ENCODE measurements around the gene SMIM22. TPM values are rescaled to one million over a fixed set of nuclear protein-coding genes. Genes with fewer than 3 reads are reported as not detected.

SMIM22 gene
- total RNA-seq, 4 donors from 2014 or later = not detected

GRCh38 chr16:4811773-4812172, 16.6 kb downstream of the SMIM22 start:
- ATAC-seq (no peak), DNase-seq (no peak)
- peaks cover 19% of the 10 kb centered on the region in 2 donors for H3K4me1 ChIP-seq
- no peaks in the 10 kb centered on the region for H3K9me3 ChIP-seq
- no peaks in the 10 kb centered on the region for H3K27me3 ChIP-seq
- peak overlapping the region in 1 of 4 donors; percentile 20 for H3K27ac ChIP-seq
- H3K36me3 ChIP-seq = peaks cover 0 to 76% of the 10 kb centered on the region in 2 donors
- intact Hi-C loops (cut with DNase I; ENCODE audit: low total_unique reads) (no loop called here), in situ Hi-C loops (cut with MboI; ENCODE audit: low sequenced_read_pairs in 4 of 4) (no loop called here)
- TF ChIP-seq, protein P1, sequence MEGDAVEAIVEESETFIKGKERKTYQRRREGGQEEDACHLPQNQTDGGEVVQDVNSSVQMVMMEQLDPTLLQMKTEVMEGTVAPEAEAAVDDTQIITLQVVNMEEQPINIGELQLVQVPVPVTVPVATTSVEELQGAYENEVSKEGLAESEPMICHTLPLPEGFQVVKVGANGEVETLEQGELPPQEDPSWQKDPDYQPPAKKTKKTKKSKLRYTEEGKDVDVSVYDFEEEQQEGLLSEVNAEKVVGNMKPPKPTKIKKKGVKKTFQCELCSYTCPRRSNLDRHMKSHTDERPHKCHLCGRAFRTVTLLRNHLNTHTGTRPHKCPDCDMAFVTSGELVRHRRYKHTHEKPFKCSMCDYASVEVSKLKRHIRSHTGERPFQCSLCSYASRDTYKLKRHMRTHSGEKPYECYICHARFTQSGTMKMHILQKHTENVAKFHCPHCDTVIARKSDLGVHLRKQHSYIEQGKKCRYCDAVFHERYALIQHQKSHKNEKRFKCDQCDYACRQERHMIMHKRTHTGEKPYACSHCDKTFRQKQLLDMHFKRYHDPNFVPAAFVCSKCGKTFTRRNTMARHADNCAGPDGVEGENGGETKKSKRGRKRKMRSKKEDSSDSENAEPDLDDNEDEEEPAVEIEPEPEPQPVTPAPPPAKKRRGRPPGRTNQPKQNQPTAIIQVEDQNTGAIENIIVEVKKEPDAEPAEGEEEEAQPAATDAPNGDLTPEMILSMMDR (IDR thresholded peaks at IDR 0.05 in 4 of 5, conservative IDR thresholded peaks at IDR 0.05 in 1 of 5) = no peak
- no peak for TF ChIP-seq POLR2A (IDR thresholded peaks at IDR 0.05)
- H3K4me3 ChIP-seq = no peak overlapping the region

DNA sequence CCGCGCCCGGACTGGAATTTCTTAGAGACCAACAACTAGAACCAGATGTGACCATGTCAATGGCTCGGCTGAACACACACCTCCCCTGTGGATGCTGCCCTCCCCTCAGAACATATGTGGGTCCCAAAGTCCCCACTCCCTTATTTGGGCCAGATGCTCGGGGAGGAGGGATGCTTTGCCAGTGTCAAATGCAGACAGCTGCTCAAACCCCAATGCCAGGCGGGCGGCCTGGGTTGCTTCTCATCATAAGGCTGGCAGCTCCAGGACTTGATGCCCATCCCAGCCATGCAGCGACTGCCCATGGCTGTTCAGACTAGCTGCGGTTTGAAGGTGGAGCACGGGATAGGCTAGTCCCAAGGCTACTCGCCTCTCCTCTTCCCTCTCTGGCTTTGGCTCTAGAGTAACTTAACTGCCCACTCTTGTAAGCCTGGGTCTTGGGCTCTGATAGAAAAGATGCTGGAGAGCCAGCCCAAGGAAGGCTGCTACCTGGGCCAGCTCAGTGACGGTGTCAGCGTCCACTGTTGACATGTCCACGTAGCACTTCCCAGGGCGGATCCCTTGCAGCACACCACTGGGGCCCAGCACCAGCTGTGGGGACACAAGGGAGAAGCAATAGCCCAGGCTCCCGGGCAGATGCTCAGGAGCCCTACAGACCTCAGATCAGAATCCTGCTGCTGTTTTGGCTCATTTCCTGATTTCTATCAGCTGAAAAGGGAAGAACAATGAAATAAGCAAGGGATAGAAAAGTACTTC, 18.3 kb downstream of the SMIM22 start:
- no peak overlapping the region for H3K4me3 ChIP-seq
- no peak for ATAC-seq

DNA sequence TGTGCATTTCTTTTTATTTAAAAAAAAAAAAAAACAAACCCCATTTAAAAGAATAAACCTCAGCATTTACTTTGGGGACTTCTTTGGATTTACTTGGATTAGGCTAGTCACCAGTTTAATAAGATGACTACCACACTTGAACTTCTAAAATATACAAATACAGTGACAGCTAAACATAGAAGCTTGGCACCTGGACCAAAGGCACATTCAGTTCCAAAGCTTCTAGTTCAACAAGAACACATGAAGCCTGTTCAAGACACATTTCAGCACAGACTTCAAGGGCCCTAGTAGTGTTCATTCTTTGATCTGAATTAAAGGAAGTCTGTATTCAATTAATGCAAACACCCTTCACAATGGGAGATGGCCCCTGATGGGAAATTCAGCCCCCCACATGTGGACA, 18.9 kb downstream of the SMIM22 start:
- peaks cover 0 to 79% of the 10 kb centered on the region in 2 donors for H3K36me3 ChIP-seq
- H3K4me1 ChIP-seq = peaks cover 19% of the 10 kb centered on the region in 2 donors
- TF ChIP-seq, protein P1 (IDR thresholded peaks at IDR 0.05 in 4 of 5, conservative IDR thresholded peaks at IDR 0.05 in 1 of 5) = no peak
- TF ChIP-seq POLR2A (IDR thresholded peaks at IDR 0.05) = no peak
- no peaks in the 10 kb centered on the region for H3K27me3 ChIP-seq
- H3K27ac ChIP-seq = peak overlapping the region; percentile 88 to 92 (median 90)
- ATAC-seq (peak; percentile 97 to 98), DNase-seq (peak; percentile 62 to 79)
- intact Hi-C loops (cut with DNase I; ENCODE audit: low total_unique reads) = no loop called here
- H3K4me3 ChIP-seq = no peak overlapping the region
- no peaks in the 10 kb centered on the region for H3K9me3 ChIP-seq
- in situ Hi-C loops (cut with MboI; ENCODE audit: low sequenced_read_pairs in 4 of 4) = no loop called here

More for the DNA sequence above, 18.3 kb downstream of the SMIM22 start:
- Histone ChIP-seq H3K27me3 (no peaks in the 10 kb centered on the region), H3K36me3 (peaks cover 0 to 81% of the 10 kb centered on the region in 2 donors), H3K9me3 (no peaks in the 10 kb centered on the region), H3K27ac (peak overlapping the region; percentile 88 to 92 (median 90)), H3K4me1 (peaks cover 19% of the 10 kb centered on the region in 2 donors)
- in situ Hi-C loops (cut with MboI; ENCODE audit: low sequenced_read_pairs in 4 of 4) = no loop called here
- TF ChIP-seq, protein P1 (IDR thresholded peaks at IDR 0.05 in 4 of 5, conservative IDR thresholded peaks at IDR 0.05 in 1 of 5) = no peak
- no peak for TF ChIP-seq POLR2A (IDR thresholded peaks at IDR 0.05)
- intact Hi-C loops (cut with DNase I; ENCODE audit: low total_unique reads) = no loop called here
- DNase-seq = no peak

DNA sequence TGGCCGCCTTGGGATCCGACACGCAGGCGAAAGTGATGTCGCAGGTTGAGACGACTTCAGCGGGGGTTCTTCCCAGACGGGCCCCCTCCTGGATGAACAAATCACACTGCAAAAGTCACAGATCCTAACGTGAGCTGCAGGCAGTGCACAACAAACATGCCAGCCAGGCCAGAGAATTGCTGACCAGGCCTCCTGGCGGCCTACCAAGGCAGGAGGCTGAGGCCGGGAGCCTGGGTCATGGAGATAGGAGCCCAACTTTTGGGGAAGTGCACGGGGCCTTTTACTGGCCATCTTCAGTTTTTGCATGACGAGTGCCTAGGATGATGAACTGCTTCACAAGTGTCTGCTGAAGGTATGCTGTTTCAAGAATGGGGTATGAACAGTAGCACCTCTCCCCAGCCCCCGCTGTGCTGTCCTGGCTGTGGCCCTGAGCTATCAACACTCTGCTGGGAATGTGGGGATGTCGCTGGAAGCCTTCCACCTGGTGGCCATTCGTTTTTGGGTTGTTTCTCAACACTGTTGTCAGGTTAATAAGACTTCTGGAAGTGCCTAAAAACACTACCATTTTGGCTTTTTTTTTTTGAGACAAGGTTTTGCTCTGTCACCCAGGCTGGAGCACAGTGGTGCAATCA, 19.5 kb downstream of the SMIM22 start:
- H3K4me3 ChIP-seq = no peak overlapping the region
- intact Hi-C loops (cut with DNase I; ENCODE audit: low total_unique reads) = no loop called here

More for the DNA sequence above, 19.5 kb downstream of the SMIM22 start:
- no peak for TF ChIP-seq POLR2A (IDR thresholded peaks at IDR 0.05)
- TF ChIP-seq, protein P1 (IDR thresholded peaks at IDR 0.05 in 4 of 5, conservative IDR thresholded peaks at IDR 0.05 in 1 of 5) = peak in 1 of 5 experiments; percentile 10
- no peaks in the 10 kb centered on the region for H3K9me3 ChIP-seq
- in situ Hi-C loops (cut with MboI; ENCODE audit: low sequenced_read_pairs in 4 of 4) = no loop called here
- no peaks in the 10 kb centered on the region for H3K27me3 ChIP-seq
- peak; percentile 73 to 82 for ATAC-seq
- peaks cover 19% of the 10 kb centered on the region in 2 donors for H3K4me1 ChIP-seq
- peak overlapping the region; percentile 88 to 92 (median 90) for H3K27ac ChIP-seq
- H3K36me3 ChIP-seq = peaks cover 0 to 78% of the 10 kb centered on the region in 2 donors
- peak; percentile 61 to 73 for DNase-seq

All from gastrocnemius medialis (tissue), 4 donors.